Activated T-helper 9 cell treated with anti-CD3 and anti-CD28 coated beads, Interleukin-2, amount 50 U/mL, for 16 hours (primary cell): ENCODE results near the gene PLPP7.

ENCODE experiments used
- DNase-seq: peaks from one replicate; pipeline ENCODE4 v3.0.0-alpha.2; 2020; ENCODE audit warnings: low read depth

The PLPP7 gene

DNA sequence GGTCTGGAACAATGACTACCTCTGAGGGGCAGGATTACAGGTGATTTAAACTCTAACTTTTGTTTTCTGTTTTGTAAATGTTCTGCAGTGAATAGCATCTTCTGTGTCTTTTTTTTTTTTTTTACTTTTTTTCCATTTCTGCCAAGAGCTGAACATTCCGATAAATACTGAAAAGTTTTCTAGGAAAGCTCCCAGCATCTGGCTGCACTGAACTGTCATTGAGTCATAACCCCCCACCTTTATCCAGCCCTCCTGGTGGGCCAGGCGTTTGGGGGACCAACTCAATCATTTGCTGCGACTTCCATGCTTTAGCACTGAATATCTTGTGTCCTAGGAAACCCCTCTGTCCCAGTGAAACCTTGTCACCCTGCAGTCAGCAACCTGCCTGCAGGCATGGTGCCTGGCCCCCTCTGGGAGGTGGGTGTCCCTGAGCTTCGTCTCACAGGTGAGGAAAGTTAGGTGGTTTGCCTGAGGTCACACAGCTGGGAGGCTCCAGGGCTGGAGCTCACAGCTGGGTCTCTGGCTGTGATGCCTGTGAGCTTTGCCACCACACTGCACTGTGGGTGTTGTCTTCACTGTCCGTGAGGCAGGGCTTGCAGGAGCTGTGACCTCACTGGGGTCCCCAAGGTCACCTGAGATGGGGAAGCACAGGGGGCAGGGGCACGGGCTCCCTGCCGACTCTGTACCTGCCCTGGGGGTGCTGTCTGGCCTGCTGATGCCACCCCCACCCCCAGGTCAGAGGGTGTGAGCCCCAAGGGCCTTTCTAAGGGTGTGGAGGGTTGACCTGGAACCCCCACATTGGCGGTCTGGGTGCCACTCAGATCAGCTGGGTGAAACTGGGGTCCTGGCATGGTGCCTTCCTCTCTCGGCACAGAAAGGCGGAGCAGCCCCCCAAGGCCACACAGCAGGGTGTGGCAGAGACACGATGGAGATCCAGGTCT, 14.1 kb downstream of the PLPP7 start:
- DNase-seq: no peak

DNA sequence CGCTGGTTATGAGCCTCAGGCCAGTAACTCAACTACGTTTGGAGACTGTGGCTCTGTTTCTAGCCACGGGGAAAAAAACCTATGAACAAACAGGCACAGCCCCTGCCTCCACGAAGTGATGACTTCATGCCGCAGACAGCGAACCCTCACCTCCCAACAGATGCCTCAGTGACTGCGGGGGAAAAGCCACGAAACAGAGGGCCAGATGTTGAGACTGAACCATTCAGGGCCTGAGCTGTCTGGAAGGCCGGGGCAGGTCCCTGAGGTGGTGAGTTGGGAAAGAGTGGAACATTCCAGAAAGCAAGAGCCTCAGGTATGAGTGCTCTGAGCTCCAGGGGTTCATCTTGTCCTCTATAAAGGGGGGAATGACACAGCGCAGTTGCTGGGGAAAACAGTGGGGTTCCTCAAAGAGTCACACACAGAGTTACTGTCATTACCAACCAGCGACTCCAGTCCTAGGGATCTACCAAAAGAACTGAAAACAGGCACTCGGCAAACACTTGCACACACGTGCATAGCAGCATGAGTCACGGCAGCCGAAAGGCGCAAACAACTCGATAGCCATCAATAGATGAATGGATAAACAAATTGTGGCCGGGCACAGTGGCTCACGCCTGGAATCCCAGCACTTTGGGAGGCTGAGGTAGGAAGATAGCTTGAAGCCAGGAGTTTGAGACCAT, 15.3 kb downstream of the PLPP7 start:
- no peak for DNase-seq

DNA sequence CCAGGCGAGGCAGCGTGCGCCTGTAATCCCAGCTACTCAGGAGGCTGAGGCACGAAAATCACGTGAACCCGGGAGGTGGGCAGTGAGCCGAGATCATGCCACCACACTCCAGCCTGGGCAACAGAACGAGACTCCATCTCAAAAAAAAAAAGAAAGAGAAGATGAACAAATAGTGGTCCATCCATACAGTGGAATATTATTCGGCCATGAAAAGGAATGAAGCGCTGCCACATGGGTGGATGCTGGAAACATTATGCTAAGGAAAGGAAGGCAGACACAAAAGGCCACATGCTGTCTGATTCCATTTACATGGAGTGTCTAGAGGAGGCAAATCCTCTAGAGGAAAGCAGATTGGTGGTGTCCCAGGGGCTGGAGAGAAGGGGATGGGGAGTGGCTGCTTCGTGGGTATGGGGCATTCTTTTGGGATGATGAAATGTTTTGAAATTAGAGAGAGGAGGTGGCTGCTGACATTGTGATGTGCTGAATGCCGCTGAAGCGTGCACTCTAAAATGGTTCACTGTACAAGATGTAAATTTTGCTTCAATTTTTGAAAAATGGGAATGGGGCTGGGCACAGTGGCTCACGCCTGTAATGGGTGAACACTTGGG, 17.0 kb downstream of the PLPP7 start:
- DNase-seq: no peak

DNA sequence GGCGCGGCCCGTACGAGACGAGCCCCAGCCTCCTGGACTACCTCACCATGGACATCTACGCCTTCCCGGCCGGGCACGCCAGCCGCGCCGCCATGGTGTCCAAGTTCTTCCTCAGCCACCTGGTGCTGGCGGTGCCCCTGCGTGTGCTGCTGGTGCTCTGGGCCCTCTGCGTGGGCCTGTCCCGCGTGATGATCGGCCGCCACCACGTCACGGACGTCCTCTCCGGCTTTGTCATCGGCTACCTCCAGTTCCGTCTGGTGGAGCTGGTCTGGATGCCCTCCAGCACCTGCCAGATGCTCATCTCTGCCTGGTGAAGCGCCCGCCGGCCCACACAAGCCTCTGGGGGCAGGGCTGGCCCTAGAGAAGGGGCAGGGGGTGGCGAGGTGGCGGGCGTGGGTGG, 18.5 kb downstream of the PLPP7 start:
- DNase-seq: no peak

DNA sequence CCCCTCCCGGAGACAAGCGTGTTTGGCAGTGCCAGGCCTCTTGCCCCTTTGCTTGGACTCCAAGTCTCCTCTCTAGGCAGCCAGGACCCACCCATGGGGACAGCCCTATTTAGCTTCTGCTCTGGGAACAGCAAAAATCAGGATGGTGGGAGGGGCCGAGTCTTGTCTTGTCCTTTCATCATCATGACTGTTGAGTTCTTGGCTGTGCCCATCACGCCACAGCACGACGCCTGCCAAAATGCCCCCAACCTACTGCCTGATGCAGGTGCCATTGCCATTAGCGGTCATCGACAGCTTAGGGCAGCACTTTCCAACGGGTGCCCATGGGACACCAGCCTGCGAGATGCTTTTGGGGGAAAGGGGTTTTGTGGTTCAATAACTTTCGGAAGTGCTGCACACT, 18.9 kb downstream of the PLPP7 start:
- DNase-seq: no peak

DNA sequence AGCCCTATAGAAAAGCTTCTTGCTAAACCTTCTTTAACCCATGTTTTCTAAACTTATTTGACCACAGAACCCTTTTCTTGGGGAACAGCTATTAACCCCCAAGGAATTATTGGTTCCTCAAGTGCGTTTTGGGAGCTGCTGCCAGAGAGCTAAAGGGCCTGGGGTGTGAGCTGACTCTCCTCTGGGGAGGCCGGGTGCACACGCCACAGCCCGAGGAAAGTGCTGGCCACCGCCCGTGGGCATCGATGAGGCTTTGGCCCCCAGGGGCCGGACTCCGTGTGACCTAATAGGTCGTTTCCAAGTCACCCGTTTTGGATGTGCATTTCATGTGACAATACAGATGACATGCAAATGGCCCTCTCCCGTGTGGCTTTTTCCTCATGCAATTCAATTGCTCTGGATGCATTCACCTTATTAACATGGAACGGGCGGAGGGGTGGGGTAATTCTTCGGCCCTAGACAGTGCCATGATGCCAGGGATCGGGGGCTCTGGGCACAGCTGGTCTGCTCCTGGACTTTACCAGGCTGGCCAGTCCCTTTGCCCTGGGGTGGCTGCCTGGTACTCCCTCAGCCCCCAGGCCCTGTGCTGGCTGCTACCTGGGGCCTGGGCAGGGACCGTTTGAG, 19.5 kb downstream of the PLPP7 start:
- no peak for DNase-seq

DNA sequence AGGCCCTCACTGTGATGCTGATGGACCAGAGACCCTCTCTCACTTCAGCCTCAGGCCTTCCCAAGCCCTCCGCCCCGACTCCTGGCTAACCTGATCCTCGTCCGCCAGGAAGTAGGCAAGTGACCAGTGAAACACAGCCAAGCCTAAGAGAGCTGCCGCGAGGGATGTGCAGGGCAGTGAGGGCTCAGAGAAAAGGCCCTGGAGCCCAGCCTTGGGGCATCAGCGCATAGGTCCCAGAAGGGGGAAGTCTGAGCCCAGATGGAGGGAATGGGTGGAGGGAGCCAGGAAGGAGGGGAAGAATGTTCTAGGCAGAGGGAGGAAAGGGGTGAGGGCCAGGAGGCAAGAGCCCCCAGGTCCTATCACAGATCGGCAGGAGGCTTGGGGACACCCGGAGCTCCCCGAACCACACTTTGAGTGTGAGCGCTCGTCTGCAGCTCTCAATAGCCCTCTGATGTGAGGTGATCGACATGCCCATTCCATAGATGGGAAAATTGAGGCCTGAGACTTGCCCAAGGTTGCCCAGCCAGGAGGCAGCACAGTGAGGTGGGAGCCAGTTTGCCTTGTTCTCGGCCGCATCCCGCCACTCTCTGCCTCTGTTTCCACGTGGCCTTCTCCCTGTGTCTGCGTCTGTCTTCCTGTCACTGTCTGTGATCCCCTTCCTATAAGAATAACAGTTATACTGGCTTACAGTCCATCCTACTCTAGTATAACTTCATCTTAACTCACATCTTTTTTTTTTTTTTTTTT, 20.2 kb downstream of the PLPP7 start:
- no peak for DNase-seq

DNA sequence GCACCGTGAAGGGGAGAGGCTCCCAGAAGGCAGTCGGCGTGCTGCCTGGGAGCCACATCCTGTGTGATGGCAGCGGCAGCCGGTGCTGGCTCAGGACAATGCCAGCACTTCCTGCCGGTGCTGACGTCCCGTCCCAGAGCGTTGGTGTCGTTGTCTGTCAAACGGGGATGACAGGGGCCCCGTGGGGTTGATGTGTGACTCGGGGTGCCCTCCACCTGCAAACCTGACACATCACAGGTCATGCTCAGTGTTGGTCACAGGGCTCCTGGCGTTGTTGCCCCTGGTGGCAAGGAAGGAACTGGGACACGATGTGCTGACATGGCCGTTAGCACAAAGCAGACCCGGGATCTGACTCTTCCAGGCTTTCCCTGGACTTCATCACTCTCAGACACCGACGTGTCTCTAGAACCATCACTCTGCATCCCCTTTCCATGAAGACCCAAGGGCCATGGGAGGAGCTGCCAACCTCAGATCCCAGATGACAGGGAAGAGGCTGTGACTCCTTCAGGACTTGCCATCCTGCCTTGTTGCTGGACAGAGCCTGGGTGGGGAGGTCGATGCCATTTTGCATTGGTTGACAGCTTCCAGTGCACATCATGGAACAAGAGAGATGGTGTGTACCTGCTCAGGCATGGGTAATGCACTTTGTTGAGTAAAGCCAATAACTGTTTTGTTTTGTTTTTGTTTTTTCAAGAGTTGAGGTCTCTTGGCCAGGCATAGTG, 21.5 kb downstream of the PLPP7 start:
- DNase-seq: peak; percentile 33

DNA sequence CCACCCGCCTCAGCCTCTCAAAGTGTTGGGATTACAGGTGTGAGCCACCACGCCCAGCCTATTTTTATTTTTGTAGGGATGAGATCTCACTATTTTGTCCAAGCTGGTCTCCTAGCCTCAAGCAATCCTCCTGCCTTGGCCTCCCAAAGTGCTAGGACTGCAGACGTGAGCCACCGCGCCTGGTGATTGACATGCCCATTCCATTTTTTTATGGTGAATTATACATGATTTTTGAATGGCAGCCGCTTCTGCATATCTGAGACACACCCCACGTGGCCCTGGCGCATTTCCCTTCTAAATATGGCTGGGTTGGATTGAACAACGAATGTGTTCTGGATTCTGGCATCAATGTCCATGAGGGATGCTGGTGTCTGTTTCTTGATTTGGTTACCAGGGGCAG, 22.7 kb downstream of the PLPP7 start:
- no peak for DNase-seq

DNA sequence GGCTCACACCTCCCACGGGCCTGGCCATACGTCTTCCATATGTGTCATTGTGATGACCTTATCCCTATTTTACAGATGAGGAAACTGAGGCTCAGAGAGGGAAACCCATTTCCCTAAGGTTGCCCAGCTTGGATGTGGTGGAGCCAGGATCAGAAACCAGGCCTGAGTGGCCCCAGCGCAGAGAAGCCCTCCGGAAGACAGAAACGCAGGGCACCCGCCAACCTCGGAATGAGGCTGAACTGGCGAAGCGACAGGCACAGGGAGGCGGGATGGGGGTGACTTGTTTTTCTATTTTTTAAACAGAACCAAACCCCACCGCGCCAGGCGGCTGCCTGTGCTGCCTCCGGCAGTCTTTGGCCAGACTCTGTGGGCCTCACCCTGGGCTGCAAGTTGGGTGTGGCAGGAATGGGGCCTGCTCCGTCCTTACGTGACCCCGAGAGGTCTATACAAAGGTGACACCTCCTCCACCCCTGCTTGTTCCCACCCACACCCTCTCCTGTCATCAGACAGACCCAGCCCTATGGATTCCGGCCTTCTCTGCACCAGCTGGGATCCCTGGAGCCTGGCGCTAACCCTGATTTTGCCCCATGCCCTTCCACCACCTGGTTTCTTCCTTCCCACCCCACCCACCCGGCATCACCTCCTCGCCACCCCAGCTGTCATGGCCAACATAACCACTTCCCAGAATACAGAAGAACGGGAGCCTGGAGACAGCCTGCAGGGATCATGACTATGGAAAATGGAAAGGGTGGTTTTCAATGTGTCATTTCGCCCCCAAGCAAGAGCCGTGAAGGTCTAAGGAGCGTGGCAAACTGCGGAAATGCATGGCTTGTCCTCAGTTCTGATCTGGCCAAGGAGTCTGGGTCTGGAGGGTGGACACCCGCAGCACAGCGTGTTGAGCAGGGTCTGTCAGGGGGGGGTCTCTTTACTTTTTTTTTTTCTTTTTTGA, 23.6 kb downstream of the PLPP7 start:
- DNase-seq: no peak

DNA sequence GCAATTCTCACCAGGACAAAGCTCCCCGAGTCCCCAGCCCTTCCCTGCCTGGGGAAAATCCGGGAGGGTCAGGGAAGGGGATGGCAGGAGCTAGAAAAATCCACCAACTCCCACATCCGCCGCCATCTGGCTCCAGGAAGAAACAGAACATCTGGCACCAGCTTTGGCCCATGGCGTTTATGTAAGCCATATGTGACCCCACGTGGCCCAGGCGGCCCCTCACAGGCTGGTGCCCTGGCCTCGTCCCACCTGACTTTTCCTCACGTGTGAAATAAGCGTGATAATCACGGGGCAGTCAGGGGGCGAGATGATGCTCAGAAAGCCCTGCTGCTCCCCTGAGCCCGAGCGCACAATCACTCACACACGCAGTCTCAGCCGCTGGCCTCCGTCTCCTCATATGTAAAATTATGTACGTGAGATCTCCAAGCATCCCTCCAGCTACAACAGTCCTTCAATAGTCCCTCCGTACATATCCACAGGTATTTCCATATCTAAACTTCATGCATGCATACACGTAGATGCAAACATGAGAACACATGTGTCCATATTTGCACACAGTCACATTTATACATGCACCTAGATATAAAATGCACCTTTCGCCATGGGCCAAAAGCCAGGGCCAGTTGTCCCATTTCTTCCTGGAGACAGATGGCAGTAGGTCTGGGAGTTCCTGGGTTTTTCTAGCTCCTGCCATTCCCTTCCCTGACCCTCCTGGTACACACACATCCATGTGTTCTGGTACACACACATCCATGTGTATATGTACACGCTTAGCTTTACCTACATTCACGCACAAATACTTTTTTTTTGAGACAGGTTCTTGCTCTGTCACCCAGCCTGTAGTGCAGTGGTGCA, 28.9 kb downstream of the PLPP7 start:
- no peak for DNase-seq

DNA sequence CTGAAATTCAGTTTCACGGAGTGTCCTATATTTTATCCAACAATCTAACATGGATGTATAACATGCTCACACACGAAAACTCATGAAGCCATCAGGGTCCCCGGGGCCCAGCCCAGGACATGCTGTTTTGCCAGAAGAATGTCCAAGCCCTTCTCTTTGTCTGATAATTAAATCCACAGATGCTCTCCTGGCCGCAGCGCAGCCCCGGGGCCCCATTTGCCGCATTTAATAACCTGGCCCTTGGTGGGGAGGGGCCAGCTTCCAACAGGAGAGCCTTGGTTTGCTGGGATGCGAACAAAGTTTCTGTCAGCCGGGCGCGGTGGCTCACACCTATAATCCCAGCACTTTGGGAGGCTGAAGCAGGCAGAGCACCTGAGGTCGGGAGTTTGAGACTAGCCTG, 30.0 kb downstream of the PLPP7 start:
- DNase-seq: no peak

DNA sequence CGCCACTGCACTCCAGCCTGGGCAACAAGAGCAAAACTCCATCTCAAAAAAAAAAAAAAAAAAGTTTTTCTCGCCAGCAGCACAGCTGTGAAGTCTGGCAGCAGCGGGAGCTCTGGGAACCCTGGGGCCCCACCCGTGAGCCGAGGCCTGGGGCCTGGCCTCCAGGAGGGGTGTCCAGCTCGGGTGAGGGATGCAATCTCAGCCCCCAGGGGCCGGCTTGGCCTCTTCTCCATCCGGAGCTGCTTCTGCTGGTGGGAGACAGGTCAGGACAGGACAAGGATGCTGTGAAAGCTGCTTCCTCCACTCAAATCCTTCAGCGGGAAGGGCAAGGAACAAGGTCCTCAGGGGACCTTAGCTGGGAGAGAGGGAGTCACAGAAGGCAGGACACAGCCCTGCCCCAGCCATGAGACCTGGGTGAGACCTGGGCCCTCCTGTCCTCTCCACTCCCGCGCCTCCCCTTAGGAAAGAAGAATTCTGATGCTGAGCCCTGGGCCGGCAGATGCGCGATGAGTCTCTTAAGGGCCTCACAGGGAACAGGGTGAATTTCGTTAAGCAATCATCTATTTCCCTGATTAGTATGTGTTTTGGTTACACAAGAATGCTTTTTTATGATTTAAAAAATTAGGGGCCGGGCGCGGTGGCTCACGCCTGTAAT, 30.6 kb downstream of the PLPP7 start:
- no peak for DNase-seq

DNA sequence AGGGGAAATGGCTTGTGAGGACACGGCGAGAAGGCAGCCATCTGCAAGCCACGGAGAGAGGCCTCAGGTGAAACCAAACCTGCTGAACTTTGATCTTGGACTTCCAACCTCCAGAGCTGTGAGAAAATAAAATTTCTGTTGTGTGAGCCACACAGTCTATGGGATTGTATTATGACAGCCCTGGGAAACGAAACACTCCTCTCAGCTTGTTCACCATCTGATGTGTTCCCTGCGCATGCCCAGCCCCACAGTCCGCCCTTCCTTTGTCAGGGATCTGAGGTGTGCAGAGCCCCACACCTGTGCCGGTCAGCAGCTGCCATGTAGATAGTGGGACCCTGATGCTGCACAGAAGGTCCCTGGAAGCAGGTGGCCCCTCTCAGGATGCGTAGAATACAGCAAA, 34.1 kb downstream of the PLPP7 start:
- no peak for DNase-seq

DNA sequence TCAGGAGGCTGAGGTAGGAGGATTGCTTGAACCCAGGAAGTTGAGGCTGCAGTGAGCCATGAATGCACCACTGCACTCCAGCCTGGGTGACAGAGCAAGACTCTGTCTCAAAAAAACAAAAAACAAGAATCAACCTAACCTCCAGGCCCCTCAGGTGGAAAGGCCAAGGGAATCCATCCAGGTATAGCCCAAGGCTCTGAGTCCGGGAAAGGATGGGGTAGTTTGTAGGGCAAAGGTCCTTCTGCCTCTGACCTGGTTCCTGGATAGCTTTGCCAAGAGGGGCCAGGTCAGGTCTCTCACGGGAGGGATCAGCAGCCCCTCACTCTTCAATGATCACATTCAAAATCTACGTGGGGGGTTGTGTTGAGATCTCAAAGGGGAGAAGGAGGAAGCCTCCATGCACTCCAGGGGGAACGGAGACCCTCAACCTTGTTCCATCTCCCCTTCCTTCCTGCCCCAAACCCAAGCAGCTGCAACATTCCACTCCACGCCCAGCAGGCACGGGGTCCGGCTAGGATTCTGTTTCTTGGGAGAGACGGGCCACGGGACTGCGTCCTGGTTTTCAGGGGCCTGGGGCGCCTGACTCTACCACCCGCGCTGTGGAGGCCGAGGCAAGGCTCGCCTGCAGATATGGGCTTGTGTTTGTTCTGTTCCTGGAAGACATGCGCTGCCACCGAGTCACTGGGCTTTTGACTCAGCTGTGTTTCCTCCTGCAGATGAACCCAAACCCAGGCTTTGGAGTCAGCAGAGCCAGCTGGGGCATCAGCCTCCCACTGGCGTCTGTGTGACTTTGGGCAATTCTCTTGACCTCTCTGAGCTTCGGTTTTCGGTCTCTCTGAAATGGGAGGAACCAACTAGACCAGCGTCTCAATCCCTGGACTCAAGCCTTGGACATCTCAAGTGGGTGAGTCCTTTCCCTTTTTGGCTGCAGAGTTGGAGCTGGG, 35.5 kb downstream of the PLPP7 start:
- DNase-seq: no peak

DNA sequence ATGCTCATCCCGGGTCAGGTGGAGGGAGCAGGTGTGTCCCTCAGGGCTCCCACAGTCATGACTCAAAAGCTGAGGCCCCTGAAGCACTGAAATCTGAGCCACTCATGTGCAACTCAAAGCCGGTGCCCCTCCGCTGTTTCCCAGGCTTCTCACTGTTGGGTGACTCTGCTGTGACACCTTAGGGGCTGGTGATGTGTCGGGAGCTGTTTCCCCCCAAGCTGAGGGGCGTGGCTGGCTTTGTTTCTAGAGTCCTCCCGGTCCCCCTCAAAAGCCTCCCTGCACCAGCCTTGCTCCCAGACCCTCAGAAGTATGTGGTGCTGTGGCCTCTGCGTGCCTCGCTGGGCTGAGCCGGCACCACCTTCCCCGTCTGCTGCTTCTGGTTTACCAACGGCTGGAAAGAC, 39.7 kb downstream of the PLPP7 start:
- DNase-seq: no peak

DNA sequence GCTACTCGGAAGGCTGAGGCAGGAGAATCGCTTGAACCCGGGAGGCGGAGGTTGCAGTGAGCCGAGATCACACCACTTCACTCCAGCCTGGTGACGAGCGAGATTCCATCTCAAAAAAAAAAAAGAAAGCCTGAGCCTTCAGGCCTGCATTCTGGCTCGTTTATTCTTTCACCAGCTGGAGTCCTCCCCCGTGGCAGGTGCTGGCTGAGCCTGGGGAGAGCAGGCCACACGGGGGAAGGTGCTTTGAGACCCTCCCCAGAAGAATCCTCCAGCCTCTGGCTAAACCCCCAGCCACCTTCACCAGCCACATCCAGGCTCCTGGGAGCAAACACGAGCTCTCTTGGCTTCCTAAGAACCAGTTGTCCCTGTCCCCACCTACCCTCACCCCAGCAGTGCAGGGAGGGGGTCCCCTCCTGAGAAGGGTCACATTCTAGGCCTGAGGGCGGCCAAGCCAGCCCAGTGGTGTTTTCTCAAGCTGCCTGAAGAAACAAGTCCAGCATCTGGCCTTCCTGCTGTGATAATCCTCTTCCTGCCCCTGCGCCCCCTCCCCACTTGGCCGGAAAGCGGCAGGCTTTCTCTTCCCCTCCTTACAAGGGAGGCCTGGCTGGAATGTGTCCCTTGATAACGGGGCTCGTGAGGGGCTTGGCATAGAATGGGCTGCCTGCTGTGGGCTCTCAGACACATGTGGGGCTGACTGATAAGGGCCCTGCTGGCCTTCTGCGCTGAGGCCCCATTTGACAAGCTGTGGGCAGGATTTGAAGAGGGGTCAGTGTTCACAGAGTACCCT, 41.5 kb downstream of the PLPP7 start:
- no peak for DNase-seq
